ENCODE results near the gene MYZAP.

GRCh38 chr15:57544848-57545480, 46.7 kb upstream of the MYZAP start:
- TF ChIP-seq CTCF (IDR thresholded peaks at IDR 0.05) (no peak), POLR2AphosphoS5 (IDR thresholded peaks at IDR 0.05; ENCODE audit: low read depth, low read length) (no peak)
